Choroid plexus epithelial cell (primary cell): ENCODE results near the gene GYG1.

ENCODE experiments used
- DNase-seq: peaks from one replicate; pipeline ENCODE4 v3.0.0-alpha.2; 2010; ENCODE audit warnings: low read depth
- H3K4me3 ChIP-seq: 2 replicates; pipeline ENCODE4 v1.5.1; 2011; ENCODE audit warnings: low read depth, mild to moderate bottlenecking, control low read depth, low read length, moderate library complexity
- TF ChIP-seq, protein P1 (sequence below): conservative IDR thresholded peaks from 2 replicates; pipeline ENCODE4 v1.5.1; 2011; ENCODE audit warnings: low read depth, mild to moderate bottlenecking, control low read depth, inconsistent platforms, low read length, moderate library complexity

The GYG1 gene

DNA sequence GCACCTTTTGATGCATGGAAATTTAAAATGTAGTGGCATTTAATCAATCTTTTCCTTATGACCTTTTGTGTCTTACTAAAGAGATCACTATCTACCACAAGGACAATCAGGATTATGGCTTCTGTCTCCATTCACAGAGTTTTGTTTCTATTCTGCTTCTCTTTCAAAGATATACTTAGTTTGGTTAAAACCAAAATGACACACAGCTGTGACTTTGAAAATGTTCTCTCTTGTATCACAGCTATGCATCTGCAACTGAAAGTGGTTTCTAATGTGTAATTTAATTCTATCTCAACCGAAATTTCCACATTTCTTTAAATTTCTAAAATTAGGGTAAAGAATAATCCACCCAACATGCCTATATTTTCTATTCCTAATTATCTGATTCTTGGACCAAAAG, 67.3 kb downstream of the GYG1 start:
- TF ChIP-seq, protein P1, sequence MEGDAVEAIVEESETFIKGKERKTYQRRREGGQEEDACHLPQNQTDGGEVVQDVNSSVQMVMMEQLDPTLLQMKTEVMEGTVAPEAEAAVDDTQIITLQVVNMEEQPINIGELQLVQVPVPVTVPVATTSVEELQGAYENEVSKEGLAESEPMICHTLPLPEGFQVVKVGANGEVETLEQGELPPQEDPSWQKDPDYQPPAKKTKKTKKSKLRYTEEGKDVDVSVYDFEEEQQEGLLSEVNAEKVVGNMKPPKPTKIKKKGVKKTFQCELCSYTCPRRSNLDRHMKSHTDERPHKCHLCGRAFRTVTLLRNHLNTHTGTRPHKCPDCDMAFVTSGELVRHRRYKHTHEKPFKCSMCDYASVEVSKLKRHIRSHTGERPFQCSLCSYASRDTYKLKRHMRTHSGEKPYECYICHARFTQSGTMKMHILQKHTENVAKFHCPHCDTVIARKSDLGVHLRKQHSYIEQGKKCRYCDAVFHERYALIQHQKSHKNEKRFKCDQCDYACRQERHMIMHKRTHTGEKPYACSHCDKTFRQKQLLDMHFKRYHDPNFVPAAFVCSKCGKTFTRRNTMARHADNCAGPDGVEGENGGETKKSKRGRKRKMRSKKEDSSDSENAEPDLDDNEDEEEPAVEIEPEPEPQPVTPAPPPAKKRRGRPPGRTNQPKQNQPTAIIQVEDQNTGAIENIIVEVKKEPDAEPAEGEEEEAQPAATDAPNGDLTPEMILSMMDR, result no peak
- H3K4me3 ChIP-seq, result no peak overlapping the region
- no peak for DNase-seq

DNA sequence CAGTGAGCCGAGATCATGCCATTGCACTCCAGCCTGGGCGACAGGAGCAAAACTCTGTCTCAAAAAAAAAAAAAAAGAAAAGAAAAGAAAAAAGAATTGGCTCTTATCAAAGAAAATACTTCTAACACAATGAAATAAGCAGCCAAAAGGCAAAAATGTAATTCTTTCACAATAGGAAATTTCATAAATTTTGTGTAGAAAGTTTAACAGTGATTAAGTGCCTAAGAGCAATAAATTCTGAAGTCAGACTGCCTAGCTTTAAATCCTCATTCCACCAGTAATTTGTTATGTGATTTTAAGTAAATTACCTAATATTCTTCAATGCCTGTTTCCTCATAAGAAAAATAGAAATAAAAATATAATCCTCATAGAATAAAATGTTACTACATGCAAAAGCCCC, 70.4 kb downstream of the GYG1 start:
- no peak overlapping the region for H3K4me3 ChIP-seq
- DNase-seq, result no peak
- TF ChIP-seq, protein P1, result no peak

DNA sequence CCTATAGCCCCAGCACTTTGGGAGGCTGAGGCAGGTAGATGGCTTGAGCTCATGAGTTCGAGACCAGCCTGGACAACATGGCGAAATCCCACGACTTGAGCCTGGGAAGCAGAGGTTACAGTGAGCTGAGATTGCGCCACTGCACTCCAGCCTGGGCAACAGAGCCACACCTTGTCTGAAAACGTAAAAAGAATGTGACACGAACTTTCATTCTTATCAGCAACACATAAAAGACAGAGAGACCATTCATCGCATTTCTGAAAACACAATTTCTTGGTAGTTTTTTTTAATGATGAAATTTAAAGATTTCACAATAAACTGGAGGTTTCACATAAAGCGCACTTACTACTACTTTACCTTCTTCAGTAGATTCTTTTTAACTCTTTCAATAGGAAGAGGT, 76.5 kb downstream of the GYG1 start:
- no peak overlapping the region for H3K4me3 ChIP-seq
- TF ChIP-seq, protein P1, result no peak
- no peak for DNase-seq
